ENCODE measurements around the gene CD28. TPM values are rescaled to one million over a fixed set of nuclear protein-coding genes. Genes with fewer than 3 reads are reported as not detected.
"Not testable (repeated sequence)": the region's sequence is repeated elsewhere in the genome, so short reads cannot be mapped to it uniquely, and the experiment has no call there.

The CD28 gene
- polyA plus RNA-seq, 4 donors: 1.4 to 6.6 (median 1.9) TPM

DNA sequence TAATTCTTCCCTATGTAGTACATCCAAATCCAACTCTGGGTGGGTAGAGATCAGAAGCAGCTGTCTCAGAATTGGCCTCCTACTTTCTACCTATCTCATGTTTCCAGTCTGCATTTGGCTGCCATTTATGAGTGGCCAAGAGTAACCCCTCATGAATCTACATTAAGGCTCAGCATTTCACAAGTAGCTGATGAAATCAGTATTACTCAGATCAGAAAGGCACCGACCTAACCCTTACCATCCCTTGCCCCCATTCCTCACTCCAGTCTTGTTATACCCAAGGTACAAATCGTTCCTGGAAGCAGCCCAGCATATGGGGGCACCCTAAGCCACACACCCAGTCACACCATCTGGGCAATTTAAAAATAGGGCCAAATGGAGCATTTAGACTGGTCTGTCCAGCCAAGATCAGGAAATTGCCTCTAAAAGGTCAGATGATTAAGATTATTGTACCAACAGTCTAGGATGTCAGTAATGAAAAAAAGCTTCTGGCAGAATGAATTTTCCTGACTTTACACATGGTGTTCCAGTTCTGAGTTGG lies 37.1 kb downstream of the CD28 start:
- DNase-seq (ENCODE audit: low read depth in 4 of 4, low spot score in 3 of 4): no peak

- no peak for DNase-seq (ENCODE audit: low read depth in 4 of 4, low spot score in 3 of 4)
Observed at GRCh38 chr2:203744091-203744490, 37.7 kb downstream of the CD28 start.

DNA sequence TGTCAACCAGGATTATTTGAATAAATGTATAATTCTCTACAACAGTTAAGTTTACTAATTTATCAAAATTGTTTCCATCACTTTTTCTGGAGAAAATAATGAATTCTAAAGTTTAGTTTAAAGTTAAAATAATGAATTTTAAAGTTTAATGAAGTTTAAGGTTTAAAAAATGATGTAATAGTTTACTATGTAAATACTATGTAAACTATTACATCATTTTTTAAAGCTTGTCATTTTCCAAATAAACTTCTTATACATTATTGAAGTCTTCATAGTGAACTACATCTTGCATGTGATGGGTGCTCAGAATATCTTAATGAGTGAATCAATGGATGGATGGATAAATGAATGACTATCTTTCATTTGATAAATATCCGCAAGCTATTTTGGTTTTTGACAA lies 38.8 kb downstream of the CD28 start:
- DNase-seq (ENCODE audit: low read depth in 4 of 4, low spot score in 3 of 4): no peak

DNA sequence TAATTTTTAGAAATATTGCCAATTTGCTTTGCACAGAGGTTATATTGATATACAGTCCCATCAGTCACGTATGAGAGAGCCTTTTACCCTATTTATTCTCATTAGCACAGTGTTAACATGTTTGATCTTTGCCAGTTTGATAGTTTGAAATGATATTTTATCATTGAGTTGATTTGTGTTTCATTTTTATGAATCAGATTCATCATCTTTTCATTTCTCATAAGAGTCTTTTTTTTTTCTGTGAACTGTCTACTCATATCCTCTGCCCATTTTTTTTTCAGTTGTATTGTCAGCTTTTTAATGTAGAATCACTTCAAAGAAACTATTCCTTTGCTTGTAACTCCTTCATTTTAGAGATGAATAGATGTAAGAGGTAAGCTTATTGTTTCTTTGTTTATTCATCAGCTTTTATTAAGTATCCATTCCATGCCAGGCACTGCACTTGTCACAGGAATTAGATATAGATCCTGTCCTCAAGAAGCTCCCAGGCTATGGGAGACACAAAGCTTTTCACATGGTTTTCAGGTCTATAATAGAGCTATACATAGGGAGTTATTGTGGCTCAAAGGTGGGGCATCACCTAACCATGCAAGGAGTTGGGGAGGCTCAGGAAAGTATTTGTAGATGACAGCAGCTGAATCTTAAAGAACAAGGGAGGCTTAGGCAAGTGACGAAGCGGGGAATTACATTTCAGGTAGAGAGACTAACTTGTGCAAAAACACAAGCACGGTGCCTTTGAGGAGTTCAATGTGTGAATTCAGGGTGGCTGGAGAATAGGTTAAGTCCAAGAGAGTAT lies 42.1 kb downstream of the CD28 start:
- no peak for DNase-seq (ENCODE audit: low read depth in 4 of 4, low spot score in 3 of 4)

GRCh38 chr2:203750346-203751068 lies 44.1 kb downstream of the CD28 start:
- DNase-seq (ENCODE audit: low read depth in 4 of 4, low spot score in 3 of 4): no peak

- DNase-seq (ENCODE audit: low read depth in 4 of 4, low spot score in 3 of 4): no peak
Observed at GRCh38 chr2:203751685-203752271, 45.3 kb downstream of the CD28 start.

GRCh38 chr2:203756161-203756560 lies 49.7 kb downstream of the CD28 start:
- no peak for DNase-seq (ENCODE audit: low read depth in 4 of 4, low spot score in 3 of 4)

GRCh38 chr2:203758841-203759689 lies 52.6 kb downstream of the CD28 start:
- DNase-seq (ENCODE audit: low read depth in 4 of 4, low spot score in 3 of 4): no peak

GRCh38 chr2:203759690-203760365 lies 53.4 kb downstream of the CD28 start:
- DNase-seq (ENCODE audit: low read depth in 4 of 4, low spot score in 3 of 4): no peak

- DNase-seq (ENCODE audit: low read depth in 4 of 4, low spot score in 3 of 4): no peak
Observed at GRCh38 chr2:203761121-203761520, 54.7 kb downstream of the CD28 start.

DNA sequence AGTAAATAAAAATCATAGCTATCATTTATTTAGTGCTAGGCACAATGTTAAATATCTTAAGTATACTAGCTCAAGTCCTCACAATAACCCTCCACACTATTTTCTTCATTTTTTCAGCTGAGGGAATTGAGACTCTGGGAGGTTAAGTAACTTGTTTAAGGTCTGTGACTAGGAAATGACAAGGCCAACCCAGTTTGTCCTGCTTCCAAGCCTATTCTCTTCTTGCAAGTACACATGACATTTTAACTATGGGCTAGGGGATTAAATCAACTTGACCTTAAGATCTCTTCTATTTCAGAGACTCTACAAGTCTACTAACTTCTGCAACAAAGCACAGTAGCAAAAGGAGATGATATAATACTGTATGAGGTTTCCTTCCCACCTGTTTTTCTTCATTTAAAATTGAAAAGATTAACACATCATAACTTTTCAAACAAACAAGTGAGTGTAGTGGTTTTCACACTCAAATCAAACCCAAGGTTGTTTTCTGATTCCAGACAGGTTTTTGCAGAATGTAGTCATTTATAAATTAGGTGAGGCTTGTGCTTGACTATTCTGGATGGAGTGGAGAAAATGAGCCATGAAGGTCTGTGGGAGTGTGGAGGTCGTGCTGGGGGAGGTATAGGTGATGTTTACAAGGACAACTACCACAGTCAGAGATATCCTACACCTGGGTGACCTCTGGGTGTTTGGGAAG lies 57.0 kb downstream of the CD28 start:
- peak in 1 of 4 donors; percentile 18 for DNase-seq (ENCODE audit: low read depth in 4 of 4, low spot score in 3 of 4)

GRCh38 chr2:203763938-203764664 lies 57.7 kb downstream of the CD28 start:
- DNase-seq (ENCODE audit: low read depth in 4 of 4, low spot score in 3 of 4): no peak

DNA sequence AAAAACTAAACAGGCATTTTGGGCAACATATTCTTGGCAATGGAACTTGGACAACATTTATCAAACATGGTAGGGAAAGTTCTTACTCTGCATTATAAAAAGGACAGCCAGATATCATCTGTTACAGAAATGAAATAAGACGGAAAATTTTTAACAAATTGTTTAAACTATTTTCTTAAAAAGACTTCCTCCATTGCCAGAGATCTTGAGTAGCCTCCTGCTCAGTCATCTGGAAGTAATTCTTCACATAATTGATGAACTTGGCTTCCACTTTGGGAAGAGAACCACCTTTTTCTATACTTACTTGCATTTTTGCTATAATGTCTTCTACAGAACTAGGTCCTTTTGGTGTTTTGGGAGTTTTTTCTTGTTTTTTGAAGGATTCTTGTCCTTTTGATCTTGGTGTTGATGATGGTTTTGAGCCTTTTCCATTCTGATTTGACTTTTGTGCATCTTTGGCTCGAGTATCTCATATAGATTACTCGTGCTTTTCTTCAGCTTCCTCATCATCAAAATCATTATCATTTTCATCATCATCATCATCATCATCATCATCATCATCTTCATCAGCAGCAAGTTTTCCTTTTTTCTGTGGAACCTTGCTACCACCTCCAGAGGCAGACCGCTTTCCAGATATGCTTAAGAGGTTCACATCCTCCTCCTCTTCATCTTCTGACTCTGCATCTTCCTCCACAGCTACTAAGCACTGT lies 66.2 kb downstream of the CD28 start:
- DNase-seq (ENCODE audit: low read depth in 4 of 4, low spot score in 3 of 4): no peak

GRCh38 chr2:203774760-203775159 lies 68.3 kb downstream of the CD28 start:
- DNase-seq (ENCODE audit: low read depth in 4 of 4, low spot score in 3 of 4): no peak

- DNase-seq (ENCODE audit: low read depth in 4 of 4, low spot score in 3 of 4): no peak
Observed at GRCh38 chr2:203775684-203776083, 69.2 kb downstream of the CD28 start.

GRCh38 chr2:203777030-203777429 lies 70.6 kb downstream of the CD28 start:
- DNase-seq (ENCODE audit: low read depth in 4 of 4, low spot score in 3 of 4): no peak

GRCh38 chr2:203779477-203780073 lies 73.1 kb downstream of the CD28 start:
- DNase-seq (ENCODE audit: low read depth in 4 of 4, low spot score in 3 of 4): not testable (repeated sequence)

DNA sequence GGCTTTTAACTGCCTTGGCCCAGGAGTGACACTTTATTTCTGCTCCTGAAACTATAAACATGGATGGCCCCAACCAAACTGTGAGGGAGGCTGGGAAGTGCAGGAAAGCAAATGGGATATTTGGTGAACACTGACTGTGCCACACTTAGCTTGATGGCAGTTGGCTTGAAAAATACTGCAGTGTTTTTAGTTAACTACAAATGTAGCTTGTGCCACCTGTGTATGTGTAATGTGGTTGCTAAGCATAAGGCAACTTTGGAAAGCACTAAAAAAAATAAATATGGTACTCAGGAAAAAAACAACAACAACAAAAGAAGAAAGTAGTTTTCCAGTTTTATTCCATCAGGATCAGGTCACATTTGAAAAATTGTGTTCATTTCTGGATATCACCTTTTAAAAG lies 73.8 kb downstream of the CD28 start:
- DNase-seq (ENCODE audit: low read depth in 4 of 4, low spot score in 3 of 4): no peak
